GM04504 (cell line): ENCODE data around the gene POLD4.
"Not testable (repeated sequence)": the region's sequence is repeated elsewhere in the genome, so short reads cannot be mapped to it uniquely, and the experiment has no call there.

ENCODE experiments used
- DNase-seq: peaks from one replicate; pipeline ENCODE4 v3.0.0-alpha.2; 2012; ENCODE audit warnings: low read depth

Gene POLD4

DNA sequence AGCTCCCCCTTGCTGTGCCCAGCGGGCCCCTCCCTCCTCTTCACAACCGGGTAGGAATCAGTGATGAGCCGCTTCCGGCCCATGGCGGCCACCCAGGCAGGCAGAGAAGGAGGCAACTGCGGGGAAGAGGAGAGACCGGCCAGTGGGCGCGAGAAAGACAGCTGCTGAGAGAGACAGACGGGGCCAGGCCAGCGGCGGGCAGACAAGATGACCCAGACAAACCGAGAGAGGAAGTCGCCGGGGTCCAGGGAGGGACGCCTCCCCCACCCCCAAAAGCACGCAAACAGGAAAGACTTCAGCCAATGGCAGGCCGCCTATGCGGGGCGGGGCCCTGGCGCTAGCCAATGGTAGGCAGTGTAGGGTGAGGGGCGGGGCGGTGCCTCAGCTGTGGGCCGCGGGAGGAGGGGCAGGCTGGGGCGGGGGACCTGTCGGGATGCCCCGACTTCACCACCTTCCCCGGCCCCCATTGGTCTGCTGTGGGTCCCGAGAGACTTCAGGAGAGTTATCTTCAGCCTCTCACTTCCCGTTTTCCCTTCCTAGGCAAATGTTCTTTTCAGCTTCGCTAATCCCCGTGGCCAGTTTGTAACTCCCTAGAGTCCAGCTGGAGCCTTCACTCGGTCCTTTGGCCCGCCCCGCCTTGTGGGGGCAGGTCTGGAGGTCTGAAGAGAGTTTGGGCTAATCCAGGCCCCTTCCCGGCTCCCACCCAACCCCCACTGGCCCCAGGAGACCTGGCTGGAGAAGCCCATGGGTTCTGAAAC, at the start of gene POLD4:
POLD4 (minus strand) TSS at position 230 of the 758 bp plus-strand sequence; CDS start at position 83, 147 bp downstream.
- peak; percentile 92 for DNase-seq

DNA sequence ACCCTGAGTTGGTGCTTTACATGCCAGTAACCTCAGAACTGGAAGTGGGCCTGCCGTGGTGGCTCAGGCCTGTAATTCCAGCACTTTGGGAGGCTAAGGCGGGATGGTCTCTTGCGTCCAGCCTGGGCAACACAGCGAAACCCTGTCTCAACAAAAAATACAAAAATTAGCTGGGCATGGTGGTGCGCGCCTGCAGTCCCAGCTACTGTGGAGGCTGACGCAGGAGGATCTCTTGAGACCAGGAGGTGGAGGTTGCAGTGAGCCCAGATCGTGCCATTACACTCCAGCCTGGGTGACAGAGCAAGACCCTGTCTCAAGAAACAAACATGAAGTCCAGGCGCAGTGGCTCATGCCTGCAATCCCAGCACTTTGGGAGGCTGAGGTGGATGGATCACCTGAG, 49.7 kb upstream of the POLD4 start:
- not testable (repeated sequence) for DNase-seq

DNA sequence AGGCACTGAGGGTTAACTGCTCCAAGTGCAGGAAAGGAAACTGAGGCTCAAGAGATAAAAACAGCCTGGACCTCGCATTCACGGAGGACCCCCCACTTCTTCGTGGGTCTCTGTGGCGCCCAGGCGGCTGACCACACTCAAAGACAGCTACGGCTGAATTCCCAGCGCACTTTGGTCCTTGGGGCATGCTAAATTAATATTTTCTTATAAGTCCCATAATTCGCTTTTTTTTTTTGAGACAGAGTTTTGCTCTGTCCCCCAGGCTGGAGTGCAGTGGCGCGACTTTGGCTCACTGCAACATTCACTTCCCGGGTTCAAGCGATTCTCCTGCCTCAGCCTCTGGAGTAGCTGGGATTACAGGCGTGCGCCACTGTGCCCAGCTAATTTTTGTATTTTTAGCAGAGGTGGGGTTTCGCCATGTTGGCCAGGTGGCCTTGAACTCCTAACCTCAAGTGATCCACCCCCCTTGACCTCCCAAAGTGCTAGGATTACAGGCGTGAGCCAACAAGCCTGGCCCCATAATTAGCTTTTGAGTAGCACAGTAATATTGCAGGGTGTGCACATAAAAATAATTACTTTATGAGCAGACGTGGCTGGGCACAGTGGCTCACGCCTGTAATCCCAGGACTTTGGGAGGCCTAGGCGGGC, 49.0 kb upstream of the POLD4 start:
- not testable (repeated sequence) for DNase-seq

DNA sequence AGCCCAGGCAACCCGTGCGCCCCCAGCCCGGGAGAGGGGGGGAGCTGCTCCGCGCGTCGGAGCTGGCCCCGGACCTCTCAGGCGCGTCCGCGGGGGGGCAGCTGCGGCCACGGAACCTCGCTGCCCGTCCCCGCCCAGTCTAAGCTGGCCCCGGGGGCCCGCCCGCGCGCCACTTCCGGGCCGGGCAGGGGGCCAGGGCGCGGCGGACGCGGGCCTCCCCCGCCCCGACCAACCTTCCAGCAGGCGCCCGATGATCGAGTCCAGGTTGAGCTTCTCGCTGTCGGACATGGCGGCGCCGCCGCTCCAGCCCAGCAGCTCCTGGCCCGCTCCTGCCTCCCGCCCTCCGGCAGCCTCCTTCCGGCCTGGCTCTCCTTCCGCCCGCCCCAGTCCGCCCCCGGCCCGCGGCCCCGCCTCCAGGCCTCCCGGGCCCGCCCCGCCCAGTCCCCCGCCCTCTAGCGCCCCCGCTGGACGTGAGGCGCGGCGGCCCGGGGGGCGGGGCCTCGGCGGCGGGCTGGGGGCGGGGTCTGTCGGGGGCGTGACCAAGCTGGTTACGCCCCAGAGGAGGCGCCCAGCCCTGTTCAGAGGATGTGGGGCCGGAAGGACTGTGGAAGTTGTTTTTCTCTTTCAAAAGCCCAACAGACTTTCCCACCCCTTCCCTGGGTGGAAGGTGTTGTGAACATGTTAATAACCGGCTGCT, 48.3 kb upstream of the POLD4 start, which contains the start of gene PPP1CA:
PPP1CA (minus strand) TSS at position 364 of the 697 bp plus-strand sequence; CDS start at position 288, 76 bp downstream.
- peak; percentile 72 for DNase-seq

DNA sequence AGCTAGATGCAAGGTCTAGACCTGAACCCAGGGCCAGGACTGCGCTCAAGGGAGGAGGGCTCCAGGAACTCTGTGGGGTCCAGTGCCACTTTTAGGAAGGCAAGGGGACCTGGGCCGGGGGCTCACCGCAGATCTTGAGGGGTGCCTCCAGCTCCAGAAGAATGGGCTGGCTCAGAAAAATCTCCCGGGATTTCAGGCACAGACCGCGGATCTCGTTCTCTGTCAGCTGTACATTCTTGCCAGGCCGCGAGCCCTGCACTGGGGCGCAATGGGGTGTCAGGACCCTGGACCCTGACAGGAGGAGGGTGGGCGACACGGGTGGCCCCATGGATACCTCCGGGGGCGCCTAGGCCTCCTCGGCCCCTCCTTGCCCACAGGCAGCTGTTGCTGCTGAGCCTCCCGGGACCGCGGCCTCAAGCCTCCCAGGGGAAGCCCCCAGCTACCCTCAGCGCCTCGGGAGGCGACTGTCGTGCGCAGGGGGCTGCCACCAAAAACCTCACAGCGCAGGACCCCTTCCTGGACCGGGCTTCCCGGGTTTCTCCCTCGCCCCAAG, 47.7 kb upstream of the POLD4 start:
- DNase-seq = no peak

DNA sequence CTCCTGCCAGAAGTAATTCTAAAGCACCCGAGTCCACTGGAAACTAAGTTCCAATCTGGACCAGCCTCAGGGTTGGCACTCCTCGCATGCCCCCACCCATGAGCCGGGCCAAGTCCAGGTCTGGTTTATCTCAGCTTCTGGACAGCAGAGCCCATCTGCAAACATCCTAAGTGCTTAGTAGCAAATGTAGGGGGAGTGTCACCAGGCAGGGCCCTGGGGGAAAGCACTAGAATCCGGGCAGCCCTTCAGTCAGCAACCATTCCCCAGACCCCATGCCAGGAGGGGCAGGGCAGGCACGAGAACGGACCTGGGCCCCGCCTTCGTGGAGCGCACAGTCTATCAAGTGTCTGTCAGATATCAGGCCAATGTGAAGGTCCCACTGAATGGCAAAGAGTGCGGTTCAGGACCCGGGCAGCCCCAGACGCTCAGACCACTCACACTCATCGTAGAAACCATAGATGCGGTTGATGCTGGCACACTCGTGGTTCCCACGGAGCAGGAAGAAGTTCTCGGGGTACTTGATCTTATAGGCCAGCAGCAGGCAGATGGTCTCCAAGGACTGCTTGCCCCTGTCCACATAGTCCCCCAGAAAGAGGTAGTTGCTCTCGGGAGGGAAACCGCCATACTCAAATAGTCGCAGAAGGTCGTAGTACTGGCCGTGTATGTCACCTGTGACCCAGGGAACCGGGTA, 47.0 kb upstream of the POLD4 start:
- DNase-seq = no peak

DNA sequence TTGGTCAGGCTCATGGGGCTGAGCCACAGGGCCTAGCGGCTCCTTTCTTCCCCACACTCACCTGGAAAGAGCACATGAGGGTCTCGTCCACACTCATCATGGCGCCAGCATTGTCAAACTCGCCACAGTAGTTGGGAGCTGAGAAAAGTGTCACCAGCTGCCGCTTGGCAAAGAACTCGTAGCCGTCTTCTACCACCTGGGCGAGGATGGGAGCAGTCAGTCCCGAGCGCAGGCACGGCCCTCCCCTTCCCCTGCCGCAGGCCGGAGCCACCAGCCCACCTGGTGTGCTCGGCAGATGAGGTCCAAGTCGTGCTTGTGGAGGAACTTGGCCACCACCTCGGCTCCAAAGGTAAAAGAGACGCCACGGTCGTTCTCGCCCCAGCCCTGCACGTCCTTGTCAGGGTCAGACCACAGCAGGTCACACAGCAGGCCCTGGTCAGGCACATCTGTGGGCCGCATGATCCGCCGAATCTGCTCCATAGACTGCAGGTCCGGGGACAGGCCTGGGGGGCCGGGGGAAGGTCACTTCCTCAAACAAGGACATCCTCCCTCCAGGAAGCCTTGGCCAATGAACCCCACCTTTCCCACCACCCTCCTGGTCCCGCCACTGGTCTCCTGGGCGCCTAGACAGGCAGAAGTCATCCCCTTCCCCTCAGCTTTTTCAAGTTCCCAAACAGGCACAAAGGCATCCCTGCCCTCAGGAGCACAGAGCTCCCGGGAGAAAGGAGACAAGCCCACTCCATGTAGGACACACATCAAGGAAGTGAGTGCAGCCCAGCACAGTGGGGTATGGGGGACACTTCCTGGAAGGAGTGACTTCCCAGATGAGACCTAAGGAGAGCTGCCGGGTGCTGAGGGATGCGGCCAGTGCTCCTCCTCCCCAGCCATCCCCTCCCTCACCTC, 45.6 kb upstream of the POLD4 start:
- DNase-seq = no peak

DNA sequence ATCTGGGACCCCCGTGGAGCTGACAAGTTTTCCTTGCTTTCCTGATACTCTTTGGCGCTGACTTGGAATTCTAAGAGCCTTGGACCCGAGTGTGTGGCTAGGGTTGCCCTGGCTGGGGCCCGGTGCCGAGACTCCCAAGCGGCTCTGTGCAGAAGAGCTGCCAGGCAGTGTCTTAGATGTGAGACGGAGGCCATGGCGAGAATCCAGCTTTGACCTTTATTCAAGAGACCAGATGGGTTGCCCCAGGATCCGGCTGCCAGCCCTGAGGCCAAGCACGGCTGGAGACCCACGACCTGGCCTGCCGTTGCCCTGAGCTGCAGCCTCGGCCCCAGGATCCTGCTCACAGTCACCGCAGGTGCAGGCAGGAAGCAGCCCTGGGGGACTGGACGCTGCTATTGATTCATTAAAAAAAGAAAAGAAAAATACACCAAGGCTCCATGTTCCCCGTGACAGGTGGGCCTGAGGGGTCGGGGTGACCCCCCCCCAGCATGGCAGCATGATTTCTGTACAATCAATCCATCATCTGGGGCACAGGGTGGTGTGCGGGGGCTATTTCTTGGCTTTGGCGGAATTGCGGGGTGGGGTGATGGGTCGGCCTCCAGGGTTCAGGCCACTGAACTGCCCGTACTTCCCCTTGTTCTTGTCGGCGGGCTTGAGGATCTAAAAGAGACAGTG, 44.8 kb upstream of the POLD4 start:
- DNase-seq = no peak

DNA sequence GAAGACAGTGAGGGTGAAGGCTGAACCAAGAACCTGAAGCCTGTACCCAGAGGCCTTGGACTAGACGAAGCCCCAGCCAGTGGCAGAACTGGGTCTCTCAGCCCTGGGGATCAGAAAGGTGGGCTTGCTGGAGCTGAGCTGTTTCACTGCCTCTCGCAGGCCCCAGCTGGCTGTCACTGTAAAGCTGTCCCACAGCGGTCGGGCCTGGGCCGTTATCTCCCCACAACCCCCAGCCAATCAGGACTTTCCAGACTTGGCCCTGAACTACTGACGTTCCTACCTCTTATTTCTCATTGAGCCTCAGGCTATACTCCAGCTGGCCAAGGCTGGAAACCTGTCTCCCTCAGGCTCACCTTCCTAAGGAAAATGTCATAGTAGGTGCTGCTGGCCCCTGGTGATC, 44.2 kb upstream of the POLD4 start:
- no peak for DNase-seq

DNA sequence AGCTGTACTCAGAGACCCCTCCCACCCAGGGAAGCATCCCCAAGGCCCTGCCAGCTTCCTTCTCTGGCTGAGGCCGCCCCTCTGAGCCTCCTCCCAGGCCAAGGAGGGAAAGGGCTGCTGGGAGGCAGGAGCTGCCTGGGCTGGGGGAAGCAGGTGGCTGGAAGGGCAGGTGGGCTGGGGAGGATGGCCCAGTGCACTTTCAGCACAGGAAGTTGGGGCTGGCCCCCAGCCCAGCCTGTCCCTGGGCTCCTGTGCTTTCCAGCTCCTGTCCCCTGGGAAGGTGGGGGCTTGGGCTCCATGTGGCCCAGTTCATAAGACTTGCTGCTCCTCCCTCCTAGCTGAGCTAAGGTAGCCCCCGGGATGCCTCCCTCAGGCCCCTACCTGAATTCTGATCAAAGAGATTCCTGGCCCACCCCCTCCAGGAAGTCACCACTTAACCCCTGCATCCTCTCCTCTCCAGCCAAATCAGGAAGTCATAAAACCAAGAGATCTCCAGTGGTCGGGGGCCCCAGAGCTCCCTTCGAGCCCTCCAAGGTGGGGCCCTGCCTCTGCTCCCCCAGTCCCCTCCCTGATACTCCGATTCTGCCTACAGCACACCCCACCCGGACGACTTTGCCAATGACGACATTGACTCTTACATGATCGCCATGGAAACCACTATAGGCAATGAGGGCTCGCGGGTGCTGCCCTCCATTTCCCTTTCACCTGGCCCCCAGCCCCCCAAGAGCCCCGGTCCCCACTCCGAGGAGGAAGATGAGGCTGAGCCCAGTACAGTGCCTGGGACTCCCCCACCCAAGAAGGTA, 43.4 kb upstream of the POLD4 start:
- DNase-seq = no peak

DNA sequence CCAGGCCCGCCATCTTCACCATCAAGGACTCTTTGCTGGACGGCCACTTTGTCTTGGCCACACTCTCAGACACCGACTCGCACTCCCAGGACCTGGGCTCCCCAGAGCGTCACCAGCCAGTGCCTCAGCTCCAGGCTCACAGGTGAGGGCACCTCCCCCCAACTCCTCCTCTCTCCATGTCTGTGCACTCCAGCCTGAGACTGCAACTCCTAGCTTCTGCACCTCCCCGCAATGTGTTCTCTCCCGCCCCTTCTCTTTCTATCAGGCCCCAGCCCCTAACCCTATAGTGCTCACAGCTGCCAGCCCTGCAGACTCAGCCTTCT, 42.9 kb upstream of the POLD4 start:
- no peak for DNase-seq

DNA sequence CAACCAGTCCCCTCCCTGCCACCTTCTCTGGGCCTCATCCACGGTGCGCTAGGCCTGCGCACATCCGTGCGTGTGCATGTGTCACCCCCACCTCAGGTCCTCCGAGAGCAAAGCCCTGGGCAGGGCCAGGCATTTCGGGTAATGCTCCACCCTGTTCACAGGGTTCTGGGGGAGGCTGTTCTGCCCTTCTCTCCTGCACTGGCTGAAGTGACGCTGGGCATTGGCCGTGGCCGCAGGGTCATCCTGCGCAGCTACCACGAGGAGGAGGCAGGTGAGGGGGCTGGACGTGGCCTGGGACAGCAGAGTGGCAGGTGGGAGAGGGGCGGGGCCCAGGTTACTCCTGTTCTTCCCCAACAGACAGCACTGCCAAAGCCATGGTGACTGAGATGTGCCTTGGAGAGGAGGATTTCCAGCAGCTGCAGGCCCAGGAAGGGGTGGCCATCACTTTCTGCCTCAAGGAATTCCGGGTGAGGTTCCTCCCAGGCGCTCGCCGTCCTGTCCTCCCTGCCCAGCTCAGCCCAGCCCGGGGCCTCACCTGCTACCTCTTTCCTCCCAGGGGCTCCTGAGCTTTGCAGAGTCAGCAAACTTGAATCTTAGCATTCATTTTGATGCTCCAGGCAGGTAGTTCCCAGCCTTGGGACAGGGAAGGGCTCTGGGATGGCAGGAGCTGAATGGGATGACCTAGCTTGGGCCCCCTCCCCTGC, 42.4 kb upstream of the POLD4 start:
- no peak for DNase-seq

DNA sequence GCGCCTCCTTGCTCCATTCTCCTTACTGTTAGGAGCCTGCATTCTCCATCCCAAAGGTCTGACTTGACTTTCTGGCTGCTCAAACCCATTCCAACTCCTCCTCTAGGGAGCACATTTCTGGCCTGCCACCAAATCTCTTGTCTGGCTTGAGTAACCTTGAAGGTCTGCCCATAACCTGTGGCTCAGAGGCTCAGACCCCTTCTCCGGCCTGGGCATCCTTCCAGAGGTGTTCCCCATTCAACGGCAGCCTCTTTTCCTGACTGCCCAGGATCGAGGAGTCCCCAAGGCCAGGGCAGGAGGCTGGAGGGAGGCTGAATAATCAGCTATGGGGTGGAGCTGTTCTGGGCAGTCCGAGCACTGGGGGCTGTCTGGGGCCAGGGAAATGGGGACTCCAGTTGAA, 40.6 kb upstream of the POLD4 start:
- no peak for DNase-seq

DNA sequence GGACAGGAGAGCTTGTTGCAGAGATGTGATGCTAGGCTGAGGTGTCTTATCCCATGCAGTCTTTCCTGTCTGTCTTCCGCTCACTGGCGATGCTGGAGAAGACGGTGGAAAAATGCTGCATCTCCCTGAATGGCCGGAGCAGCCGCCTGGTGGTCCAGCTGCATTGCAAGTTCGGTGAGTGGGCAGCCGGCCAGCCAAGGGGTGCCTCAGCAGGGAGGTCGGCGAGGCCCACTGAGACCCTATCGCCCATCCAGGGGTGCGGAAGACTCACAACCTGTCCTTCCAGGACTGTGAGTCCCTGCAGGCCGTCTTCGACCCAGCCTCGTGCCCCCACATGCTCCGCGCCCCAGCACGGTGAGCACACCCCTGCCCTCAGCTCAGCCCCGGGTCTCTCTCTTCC, 40.1 kb upstream of the POLD4 start:
- no peak for DNase-seq

DNA sequence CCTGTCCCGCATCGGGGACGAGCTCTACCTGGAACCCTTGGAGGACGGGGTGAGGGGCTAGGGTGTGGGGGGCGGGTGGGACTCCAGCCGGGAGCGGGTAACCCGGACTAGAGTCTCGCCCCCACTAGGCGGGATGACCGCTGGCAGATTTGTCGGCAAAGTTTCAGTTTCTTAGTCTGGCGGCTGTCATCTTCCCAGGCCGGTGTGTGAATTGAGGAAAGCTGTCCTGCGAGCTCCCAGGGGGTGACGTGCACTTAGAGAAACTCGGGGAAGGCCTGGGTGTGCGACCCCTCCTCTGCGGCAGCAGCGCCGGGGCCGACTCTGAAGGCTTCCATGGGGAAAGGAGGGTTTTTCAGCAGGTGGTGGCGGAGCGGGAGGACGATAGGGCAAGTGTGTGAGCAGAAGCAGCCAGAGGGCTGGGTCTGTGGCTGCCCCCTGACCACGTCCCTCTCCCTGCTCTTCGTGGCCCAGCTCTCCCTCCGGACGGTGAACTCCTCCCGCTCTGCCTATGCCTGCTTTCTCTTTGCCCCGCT, 38.9 kb upstream of the POLD4 start:
- no peak for DNase-seq

DNA sequence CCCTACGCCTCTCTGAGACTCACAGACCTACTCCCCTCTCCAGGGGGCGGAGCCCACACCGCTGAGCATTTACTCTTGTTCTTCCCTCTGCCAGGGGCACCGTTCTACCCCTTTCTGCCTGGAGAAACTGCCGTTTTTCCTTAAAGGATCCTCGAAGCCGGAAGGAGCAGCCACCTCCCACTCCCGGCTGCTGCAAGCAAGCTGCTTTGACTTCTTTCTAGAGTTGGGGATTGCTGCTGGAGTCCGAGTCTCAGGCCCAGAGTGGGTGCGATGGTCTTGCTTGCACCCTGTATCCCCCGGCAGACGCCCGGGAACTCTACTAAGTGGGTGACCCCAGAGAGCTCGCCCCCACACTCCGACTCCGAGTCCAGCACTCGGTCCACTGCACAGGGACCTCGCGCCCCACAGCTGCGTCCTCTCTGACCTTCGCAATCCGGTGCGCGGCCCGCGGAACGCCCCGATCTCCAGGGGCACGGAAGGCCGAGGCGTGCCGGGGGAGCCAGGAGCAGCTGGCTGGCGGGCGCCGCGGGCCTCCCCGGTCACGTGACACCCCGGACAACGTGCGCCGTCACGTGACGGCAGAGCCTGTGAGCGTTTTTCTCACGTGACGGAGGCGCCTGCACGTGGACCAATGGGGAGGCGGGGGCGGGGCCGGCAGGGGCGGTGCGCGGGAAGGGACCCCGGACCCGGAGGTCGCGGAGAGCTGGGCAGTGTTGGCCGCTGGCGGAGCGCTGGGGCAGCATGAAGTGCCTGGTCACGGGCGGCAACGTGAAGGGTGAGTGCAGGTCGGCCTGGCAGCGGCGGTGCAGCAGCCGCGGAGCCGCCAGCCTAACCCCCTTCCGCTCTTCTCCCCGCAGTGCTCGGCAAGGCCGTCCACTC, 38.2 kb upstream of the POLD4 start, which contains the start of gene RAD9A:
RAD9A (plus strand) TSS at position 683 of the 879 bp plus-strand sequence; CDS start at position 742, 59 bp downstream.
- DNase-seq = peak; percentile 84

DNA sequence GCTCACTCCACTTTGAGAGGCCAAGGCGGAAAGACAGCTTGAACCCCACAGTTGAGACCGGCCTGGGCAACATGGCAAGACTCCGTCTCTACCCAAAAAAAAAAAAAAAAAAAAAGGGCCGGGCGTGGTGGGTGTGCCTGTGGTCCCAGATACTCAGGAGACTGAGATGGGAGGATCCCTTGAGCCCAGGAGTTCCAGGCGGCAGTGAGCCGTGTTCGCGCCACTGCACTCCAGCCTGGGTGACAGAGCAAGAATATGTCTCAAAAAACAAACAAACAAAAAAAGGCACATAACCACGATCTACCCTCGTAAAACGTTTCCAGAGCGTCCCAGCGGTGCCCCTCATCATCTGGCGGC, 37.6 kb upstream of the POLD4 start:
- DNase-seq = no peak

DNA sequence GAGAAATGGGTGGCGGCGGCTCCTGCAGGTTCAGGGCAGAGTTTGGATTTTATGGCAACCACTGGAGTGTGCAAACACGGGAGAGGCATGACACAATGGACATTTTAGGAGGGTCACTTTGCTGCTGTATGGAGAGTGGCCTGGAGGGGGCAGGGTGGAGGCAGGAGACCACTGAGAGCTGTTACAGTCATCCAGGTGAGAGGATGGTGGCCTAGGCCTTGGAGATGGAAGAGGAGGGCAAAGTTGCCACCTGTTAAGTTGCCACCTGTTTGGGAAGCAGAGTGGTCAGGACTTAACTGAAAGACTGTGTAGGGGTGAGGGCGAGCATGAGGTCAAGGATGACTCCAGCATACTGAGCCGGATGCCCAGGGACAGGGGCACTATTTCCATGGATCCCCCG, 36.1 kb upstream of the POLD4 start:
- no peak for DNase-seq
